ENCODE measurements around the gene USP8.
"Not testable (repeated sequence)": the region's sequence is repeated elsewhere in the genome, so short reads cannot be mapped to it uniquely, and the experiment has no call there.

The USP8 gene

DNA sequence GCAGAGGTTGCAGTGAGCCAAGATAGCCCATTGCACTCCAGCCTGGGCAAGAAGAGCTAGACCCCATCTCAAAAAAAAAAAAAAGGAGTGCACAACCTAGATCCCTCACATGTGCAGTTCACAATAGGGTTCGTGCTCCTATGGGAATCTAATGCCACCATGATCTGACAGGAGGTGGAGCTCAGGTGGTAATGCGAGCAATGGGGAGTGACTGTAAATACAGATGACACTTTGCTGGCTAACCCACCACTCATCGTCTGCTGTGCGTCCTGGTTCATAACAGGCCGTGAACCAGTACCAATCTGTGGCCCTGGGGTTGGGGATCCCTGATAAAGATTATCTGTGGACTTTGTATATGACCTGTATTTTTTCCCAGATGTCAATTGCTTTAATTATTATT is 16.7 kb downstream of the USP8 start:
- DNase-seq (ENCODE audit: low read depth, low spot score), result no peak

DNA sequence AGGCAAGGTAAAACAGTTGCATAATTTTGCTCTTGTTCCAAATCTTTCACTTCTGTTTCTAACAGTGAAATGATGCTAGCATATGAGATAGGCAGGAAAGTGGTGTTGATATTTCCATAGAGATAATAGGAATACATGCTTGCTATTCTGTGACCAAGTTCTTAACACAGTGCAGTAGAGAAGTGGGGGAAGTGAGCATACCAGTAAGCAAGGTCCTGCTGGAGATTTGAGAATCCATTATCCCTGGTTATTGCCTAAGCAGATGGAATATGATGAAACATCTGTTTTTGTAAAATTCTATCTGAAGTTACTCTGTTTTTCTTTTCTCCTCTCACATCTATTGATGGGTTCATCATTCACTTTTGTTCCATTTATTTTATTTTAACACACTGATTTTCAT is 28.7 kb downstream of the USP8 start:
- no peak for DNase-seq (ENCODE audit: low read depth, low spot score)

DNA sequence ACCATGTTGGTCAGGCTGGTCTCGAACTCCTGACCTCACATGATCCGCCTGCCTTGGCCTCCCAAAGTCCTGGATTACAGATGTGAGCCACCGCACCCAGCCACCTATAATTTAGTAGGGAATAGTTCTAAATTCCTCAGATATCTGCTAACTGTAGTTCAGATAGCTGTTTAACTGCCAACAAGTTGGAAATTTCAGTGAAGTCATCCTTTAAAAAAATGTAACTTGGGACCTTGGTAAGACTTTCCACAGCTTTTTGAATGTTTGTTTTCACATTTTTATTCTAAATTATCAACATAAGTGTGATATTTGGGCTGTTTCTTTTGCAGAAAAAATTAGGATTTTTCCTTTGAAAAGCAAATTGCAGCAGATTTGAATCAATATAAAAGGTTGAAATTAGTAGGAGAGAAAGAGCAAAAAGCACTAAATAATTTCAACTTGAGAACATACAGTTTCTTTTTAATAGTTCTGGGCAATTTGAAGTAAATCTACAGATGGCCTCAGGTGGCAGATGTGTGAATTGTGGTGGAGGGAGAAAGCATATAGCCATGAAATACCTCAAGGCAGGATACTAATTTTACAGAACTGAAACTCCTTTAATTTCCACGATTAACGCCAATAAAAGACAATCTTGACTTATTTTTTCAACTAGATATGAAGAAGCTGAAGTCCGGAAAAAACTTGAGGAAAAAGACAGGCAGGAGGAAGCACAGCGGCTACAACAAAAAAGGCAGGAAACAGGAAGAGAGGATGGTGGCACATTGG is 34.3 kb downstream of the USP8 start:
- DNase-seq (ENCODE audit: low read depth, low spot score), result no peak

DNA sequence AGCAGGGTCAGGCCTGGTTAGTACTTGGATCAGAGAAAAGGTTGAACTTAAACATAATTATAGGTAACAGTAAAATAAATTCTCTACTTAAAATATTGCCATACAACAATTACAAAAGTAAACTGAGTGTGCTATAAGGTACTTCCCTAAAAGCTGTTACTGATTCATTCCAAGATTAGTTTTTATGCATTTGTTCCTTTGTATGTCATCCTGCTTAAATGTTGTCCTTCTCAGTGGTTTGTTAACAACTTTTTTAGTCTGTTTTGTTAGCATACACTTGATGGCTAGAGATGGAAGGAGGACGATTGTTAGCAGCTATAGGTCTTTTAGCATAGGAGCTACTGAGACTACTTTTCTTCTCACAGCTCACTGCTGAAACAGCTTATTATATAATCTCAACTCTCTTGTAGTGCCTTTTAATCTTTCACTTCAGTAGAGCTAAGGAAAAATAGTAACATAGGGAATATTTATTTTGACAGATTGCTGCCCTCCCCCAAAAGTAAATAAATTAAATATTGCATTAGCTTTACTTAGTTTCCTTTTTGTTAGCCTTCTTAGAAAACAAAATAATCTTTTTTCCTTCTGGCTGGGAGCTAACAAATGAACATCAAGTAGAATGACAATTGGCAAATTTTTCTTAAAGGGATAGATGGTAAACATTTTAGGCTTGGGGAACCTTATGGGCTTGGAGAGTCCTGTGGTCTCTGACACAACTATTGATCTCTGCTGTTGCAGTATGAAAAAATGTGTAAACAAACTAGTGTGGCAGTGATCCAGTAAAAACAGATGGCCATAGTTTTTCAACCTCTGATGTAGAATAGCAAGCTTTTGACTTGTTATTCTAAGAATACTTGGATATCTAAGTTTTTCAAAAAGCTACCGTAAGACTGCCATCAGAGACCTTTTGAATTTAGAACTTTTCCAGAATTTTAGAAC is 39.5 kb downstream of the USP8 start:
- DNase-seq (ENCODE audit: low read depth, low spot score), result no peak

DNA sequence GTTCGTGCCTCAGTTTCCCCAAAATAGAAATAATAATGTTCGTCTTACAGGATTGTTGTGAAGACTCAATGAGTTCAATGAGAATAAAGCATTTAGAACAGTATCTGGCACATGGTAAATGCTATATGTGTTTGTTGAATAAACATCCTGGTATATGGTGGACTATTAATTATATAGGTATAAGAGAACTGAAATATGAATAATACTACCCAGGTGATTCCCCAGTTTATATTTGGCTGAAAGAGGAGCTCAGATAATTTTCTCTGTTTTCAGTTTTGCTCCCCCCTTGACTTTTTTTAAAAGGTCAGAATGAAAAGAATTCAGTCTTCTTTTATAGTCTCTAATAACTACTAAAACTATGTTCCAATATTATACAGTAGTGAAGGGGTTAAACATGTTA is 46.9 kb downstream of the USP8 start:
- DNase-seq (ENCODE audit: low read depth, low spot score), result no peak

DNA sequence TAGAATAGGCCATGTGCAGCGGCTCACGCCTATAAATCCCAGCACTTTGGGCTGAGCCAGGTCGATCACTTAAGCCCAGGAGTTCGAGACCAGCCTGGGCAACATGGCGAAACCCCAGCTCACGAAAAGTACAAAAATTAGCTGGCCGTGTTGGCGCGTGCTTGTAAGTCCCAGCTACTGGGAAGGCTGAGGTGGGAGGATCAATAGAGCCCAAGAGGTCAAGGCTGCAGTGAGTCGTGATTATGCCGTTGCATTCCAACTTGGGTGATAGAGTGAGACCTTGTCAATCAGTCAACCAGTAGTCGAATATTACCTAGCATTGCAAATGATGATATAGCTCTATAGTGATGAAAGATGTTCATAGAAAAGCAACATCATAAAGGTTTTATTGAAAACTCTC is 51.9 kb downstream of the USP8 start:
- no peak for DNase-seq (ENCODE audit: low read depth, low spot score)

DNA sequence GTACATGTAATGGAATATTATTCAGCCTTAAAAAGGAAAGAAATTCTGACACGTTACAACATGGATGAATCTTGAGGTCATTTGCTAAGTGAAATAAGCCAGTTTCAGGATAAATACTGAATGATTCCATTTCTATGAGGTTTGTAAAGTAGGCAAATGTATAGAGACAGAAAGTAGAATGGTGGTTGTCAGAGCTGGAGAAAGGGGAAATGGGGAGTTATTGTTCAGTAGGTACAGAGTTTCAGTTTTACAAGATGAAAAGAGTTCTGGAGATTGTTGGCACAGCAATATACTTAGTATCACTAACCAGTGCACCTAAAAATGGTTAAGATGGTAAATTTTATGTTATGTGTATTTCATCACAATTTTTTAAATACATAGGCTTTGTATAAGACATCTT is 60.6 kb downstream of the USP8 start:
- DNase-seq (ENCODE audit: low read depth, low spot score), result no peak

DNA sequence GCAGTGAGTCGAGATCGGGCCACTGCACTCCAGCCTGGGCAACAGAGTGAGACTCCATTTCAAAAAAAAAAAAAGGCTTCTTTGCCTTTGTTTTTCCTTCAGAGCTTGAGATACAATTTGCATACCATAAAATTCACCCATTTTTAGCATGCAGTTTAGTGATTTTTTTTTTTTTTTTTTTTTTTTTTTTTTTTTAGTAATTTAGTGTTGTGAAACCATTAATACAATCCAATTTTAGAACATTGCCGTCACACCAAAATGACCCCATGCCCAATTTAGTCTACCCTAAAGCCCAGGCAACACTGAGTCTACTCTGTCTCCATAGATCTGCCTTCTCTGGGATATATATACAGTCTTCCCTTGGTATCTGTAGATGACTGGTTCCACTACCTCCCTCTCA is 61.2 kb downstream of the USP8 start:
- no peak for DNase-seq (ENCODE audit: low read depth, low spot score)

DNA sequence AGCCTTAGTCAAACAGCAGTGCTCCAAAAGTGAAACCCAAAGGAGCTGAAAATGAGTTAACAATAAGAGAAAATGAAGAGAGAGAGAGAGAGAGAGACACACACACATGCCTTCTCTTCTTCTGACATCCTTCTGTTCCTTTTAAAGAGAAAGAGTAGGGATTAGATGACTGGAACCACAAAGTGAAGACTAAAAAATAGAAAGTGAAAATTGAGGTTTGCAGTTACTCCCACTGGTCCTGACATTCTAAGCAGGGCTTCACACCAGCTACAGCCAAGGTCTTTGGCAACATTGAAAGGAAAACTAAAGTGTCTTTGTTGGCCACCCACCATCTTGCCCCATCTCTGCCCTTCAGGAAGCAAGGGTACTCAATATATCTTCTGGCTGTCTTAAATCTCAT is 63.1 kb downstream of the USP8 start:
- no peak for DNase-seq (ENCODE audit: low read depth, low spot score)

DNA sequence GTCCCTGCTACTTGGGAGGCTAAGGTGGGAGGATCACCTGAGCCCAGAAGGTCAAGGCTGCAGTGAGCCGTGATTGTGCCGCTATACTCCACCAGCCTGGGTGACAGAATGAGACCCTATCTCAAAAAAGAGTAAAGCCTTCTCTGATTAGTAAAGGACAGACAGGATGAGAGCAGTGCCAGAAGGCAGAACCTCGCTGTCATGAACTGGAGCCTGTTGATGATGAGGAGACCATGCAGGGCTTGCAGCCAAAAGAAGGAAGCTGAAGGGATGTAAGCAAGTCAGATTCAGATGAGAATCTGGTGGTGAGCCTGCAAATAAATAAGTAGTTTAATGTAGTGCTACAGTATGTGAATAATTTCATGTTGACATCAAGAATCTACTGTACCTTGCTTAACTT is 69.4 kb downstream of the USP8 start:
- no peak for DNase-seq (ENCODE audit: low read depth, low spot score)

DNA sequence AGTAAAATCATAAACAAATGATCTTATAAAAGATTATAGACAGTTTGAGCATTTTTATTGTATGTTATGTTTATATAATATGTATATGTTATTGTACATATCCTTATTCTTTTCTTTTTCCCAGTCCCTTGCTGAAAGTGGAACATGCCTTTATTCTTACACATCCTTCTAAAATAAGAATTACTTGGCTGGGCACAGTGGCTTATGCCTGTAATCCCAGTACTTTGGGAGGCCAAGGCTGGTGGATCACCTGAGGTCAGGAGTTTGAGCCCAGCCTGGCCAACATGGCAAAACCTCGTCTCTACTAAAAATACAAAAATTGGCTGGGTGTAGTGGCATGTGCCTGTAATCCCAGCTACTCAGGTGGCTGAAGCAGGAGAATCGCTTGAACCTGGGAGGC is 70.3 kb downstream of the USP8 start:
- not testable (repeated sequence) for DNase-seq (ENCODE audit: low read depth, low spot score)

DNA sequence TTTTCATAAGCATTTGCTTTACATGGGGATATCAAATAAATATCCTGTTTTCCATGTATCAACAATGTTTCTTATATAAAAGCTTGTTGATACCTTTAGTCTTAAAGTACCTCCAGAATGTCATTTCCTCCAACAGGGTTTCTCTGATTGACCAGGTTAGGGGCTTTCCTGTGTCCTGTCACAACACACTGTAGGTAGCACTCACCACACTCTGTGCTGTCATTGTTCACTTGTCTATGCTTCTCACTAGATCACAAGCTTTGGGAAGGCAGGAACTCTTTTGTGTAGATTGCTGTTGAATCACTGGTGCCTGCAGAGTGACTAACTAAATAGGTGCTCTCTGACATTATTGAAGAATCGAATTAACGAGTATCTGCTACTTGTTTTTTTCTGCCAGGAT is 72.5 kb downstream of the USP8 start:
- DNase-seq (ENCODE audit: low read depth, low spot score), result no peak

DNA sequence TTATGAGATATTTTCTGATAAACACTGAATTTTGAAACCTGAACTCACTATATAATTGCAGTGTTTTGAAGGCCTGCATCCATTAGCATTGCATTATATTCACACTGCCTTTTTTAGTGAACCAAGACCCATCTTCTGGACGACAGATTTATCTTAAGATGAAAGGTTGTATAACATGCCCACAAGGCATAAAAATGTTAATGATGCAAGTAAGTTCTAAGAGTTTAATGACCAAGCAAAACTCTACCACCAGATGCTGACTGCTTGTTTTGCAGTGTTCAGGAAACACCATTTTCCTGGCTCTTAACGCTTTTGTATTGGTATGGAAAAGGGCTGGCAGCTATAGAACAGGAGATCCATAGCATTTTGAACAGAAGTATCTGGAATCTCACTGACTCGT is 76.1 kb downstream of the USP8 start:
- no peak for DNase-seq (ENCODE audit: low read depth, low spot score)

DNA sequence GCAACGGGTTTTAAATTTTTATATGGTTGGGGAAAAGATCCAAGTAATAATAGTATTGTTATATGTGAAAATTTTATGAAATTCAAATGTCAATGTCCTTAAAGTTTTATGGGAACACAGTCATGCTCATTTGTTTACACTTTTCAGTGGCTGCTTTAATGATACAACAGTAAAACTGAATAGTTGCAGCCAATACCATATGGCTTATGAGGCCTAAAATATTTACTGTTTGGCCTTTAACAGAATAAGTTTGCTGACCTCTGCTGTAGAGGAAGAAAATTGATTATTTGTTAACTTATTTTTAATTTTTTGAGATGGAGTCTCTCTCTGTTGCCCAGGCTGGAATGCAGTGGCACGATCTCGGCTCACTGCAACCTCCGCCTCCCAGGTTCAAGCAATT is 77.6 kb downstream of the USP8 start:
- DNase-seq (ENCODE audit: low read depth, low spot score), result no peak

DNA sequence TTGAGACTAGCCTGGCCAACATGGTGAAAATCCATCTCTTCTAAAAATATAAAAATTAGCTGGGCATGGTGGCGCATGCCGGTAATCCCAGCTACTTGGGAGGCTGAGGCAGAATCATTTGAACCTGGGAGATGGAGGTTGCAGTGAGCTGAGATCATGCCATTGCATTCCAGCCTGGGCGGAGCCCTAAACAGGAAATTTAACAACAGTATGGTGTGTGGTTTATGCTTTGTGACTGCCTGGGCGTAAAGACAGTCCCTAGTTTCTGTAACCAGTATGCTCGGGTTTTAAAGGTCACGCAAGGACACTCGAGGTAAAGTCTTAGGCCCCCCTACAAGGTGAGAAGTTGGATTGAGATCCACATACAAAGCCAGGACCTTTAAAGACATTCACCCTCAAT is 78.9 kb downstream of the USP8 start:
- DNase-seq (ENCODE audit: low read depth, low spot score), result no peak

DNA sequence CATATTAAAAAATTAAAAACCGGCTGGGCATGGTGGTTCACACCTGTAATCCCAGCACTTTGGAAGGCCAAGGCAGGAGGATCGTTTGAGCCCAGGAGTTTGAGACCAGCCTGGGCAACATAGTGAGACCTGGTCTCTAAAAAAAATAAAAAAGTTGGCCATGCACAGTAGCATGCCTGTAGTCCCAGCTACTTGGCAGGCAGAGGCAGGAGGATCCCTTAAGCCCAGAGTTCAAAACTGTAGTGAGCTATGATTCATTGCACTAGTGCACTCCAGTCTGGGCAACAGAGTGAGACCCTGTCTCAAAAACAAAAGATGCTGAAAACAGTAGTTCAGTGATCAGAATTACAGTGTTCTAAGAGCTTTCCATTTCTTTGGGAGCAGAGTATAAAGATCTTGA is 81.5 kb downstream of the USP8 start:
- not testable (repeated sequence) for DNase-seq (ENCODE audit: low read depth, low spot score)

DNA sequence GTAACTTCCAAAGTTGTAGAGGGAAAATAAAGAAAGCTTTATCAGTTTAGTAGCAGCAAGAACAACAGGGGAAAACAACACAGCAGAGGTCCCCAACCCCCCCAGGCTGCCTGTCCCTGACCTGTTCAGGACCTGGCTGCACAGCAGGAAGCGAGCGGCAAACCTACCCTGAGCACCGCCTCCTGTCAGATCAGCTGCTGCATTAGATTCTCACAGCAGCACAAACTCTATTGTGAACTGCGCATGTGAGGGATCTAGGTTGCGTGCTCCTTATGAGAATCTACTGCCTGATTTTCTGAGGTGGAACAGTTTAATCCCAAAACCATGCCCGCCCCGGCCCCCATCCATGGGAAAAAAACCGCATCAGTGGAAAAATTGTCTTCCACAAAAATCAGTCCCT is 81.9 kb downstream of the USP8 start:
- peak; percentile 79 for DNase-seq (ENCODE audit: low read depth, low spot score)

DNA sequence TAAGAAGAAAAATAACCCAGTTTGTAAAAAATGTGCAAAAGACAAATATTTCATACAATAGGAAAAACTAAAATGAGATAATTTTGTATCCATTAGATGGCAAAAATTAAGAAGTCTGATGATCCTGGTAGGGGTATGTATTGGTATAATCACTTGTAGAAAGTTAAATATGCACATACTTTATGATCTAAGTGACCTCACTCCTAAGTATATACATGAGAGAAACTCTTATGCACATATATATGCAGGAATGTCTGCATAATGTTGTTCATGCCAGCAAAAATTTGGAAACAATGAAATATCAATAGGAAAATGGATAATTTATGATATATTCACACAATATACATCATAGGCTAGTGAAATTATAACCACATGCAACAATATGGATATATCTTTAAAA is 88.8 kb downstream of the USP8 start:
- DNase-seq (ENCODE audit: low read depth, low spot score), result no peak

DNA sequence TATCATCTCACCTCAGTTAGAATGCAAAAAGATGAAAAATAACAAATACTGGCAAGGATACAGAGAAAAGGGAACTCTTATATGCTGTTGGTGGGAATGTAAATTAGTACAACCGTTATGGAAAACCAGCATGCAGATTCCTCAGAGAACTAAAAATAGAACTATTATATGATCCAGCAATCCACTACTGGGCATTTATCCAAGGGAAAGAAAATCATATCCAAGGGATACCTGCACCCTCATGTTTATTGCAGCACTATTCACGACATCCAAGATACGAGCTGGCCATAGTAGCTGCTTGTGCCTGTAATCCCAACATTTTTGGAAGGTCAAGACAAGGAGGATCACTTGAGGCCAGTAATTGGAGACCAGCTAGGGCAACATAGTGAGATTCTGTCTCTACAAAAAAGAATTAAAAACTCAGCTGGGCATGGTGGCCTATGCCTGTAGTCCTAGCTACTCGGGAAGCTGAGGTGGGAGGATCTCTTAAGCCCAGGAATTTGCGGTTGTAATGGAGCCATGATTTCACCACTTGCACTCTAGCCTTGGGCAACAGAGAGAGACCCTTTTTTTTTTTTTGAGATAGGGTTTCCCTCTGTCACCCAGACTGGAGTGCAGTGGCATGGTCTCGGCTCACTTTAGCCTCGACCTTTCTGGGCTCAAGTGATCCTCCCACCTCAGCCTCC is 95.7 kb downstream of the USP8 start:
- peak; percentile 27 for DNase-seq (ENCODE audit: low read depth, low spot score)

DNA sequence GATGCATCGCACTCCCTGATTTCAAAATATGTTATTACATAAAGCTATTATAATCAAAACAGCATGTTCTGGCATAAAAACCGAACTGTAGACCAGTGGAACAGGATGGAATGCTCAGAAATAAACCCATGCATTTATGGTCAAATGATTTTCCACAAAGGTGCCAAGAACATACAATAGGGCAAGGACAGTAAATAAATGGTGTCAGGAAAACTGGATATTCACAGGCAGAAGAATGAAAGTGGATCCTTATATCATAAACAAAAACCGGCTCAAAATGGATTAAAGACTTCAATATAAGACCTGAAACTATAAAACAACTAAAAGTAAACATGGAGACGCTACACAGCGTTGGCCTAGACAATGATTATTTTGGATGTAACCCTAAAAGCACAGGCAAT is 99.6 kb downstream of the USP8 start:
- DNase-seq (ENCODE audit: low read depth, low spot score), result no peak

DNA sequence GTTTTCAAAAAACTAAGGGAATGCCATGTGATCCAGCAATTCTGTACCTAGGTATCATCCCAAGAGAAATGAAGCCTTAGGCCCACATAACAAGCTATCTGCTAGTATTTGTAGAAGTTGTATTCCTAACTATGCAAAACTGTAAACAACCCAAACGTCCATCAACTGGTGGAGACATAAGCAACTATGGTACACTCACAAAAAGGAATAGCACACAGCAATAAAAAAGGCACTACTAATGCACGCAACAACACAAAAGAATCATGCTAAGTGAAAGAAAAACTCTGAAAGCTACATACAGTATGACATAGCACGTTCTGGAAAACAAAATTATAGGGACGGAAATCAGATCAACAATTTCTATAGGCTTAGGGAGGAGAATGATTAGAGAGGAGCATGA is 107.0 kb downstream of the USP8 start:
- DNase-seq (ENCODE audit: low read depth, low spot score), result no peak

DNA sequence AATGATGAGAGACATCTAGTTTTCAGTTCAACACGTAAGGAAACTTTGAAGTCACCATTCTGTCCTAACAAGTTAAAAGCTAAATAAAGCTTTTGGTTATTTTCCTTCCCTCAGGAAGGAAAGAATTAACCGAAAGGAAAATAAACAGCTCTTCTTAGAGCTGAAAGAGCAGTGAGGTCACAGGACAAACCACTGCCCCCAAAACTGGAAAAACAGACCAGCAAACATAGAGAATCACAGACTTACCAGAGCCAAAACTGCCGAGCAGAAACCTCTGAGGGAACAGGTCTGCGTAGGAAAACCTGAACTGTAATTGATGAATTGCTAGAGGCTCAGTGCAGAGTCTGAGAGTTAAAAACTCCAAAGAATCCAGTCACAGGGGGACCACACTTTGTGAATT is 107.6 kb downstream of the USP8 start:
- no peak for DNase-seq (ENCODE audit: low read depth, low spot score)

DNA sequence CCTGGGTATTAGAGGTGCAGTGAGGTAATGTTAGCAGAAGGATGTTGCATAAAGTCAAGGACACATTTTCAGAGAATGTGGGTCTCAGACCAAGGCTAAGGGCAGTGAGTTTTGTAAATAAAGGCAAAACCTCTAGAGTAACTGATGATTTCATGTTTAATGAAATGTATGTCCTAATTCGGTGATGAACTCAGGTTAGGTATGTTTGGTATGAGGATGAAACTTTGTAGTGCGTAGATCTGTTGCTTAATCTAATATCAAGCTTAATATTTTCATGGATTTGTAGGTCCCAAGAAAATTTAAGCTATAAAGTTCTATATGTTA is 118.6 kb downstream of the USP8 start:
- DNase-seq (ENCODE audit: low read depth, low spot score), result no peak
